H9 (cell line): ENCODE results near the gene STK24. TPM values are rescaled to one million over a fixed set of nuclear protein-coding genes. Genes with fewer than 3 reads are reported as not detected.
A peak's percentile ranks its signal among the peaks of the same experiment; 100 is the strongest.

Experiments used
- DNase-seq: peaks from one replicate; pipeline ENCODE4 v3.0.0-alpha.2; 2017
- H2AFZ ChIP-seq: one replicate; pipeline ENCODE4 v1.6.1; 2013; ENCODE audit warnings: mild to moderate bottlenecking, low read length, control low read depth, moderate library complexity
- H2AK5ac ChIP-seq: 2 replicates; pipeline ENCODE4 v1.6.1; 2013; ENCODE audit warnings: low read length, control low read depth, mixed read lengths; ENCODE audit not compliant: insufficient read length
- H2BK120ac ChIP-seq: one replicate; pipeline ENCODE4 v1.6.1; 2013; ENCODE audit warnings: low read depth, mild to moderate bottlenecking, low read length, control low read depth, inconsistent platforms; ENCODE audit not compliant: poor library complexity, severe bottlenecking
- H2BK12ac ChIP-seq: 2 replicates; pipeline ENCODE4 v1.6.1; 2013; ENCODE audit warnings: low read length, control low read depth, mixed read lengths, low read depth; ENCODE audit not compliant: insufficient read length
- H2BK15ac ChIP-seq: 2 replicates; pipeline ENCODE4 v1.6.1; 2013; ENCODE audit warnings: low read depth, low read length, control low read depth
- H2BK20ac ChIP-seq: one replicate; pipeline ENCODE4 v1.6.1; 2013; ENCODE audit warnings: low read depth, mild to moderate bottlenecking, low read length, control low read depth, inconsistent platforms; ENCODE audit not compliant: poor library complexity, severe bottlenecking
- H2BK5ac ChIP-seq: 2 replicates; pipeline ENCODE4 v1.6.1; 2013; ENCODE audit warnings: low read length, control low read depth, mixed read lengths; ENCODE audit not compliant: insufficient read length
- H3K14ac ChIP-seq: 2 replicates; pipeline ENCODE4 v1.6.1; 2013; ENCODE audit warnings: low read length, control low read depth; ENCODE audit not compliant: insufficient read depth
- H3K18ac ChIP-seq: 2 replicates; pipeline ENCODE4 v1.6.1; 2013; ENCODE audit warnings: low read depth, mild to moderate bottlenecking, mixed read lengths, low read length, control low read depth; ENCODE audit not compliant: insufficient read length
- H3K23ac ChIP-seq: 2 replicates; pipeline ENCODE4 v1.6.1; 2013; ENCODE audit warnings: low read length, control low read depth, mixed read lengths, low read depth; ENCODE audit not compliant: insufficient read length
- H3K23me2 ChIP-seq: 2 replicates; pipeline ENCODE4 v1.6.1; 2013; ENCODE audit warnings: low read depth, mild to moderate bottlenecking, mixed read lengths, low read length, control low read depth; ENCODE audit not compliant: insufficient read length, poor library complexity, severe bottlenecking
- H3K27ac ChIP-seq: 2 replicates; pipeline ENCODE4 v1.5.1; 2013; ENCODE audit warnings: low read length, control low read depth, mixed read lengths, low read depth; ENCODE audit not compliant: insufficient read length
- H3K27me3 ChIP-seq: 2 replicates; pipeline ENCODE4 v1.6.1; 2013; ENCODE audit warnings: low read length, control low read depth, inconsistent platforms; ENCODE audit not compliant: insufficient read depth
- H3K4ac ChIP-seq: 2 replicates; pipeline ENCODE4 v1.6.1; 2013; ENCODE audit warnings: low read depth, mild to moderate bottlenecking, control low read depth, inconsistent platforms, low read length, moderate library complexity
- H3K4me1 ChIP-seq: 2 replicates; pipeline ENCODE4 v1.6.1; 2013; ENCODE audit warnings: low read length, control low read depth, inconsistent platforms; ENCODE audit not compliant: insufficient read depth
- H3K4me2 ChIP-seq: 2 replicates; pipeline ENCODE4 v1.6.1; 2013; ENCODE audit warnings: low read length, control low read depth, mixed read lengths; ENCODE audit not compliant: insufficient read length, insufficient read depth
- H3K56ac ChIP-seq: 2 replicates; pipeline ENCODE4 v1.6.1; 2013; ENCODE audit warnings: low read depth, mild to moderate bottlenecking, mixed read lengths, low read length, control low read depth; ENCODE audit not compliant: insufficient read length
- H3K79me1 ChIP-seq: 2 replicates; pipeline ENCODE4 v1.6.1; 2013; ENCODE audit warnings: low read depth, mild to moderate bottlenecking, moderate library complexity, low read length, control low read depth, inconsistent platforms; ENCODE audit not compliant: insufficient read depth, poor library complexity, severe bottlenecking
- H3K79me2 ChIP-seq: 2 replicates; pipeline ENCODE4 v1.6.1; 2013; ENCODE audit warnings: low read length, control low read depth, inconsistent platforms; ENCODE audit not compliant: insufficient read depth
- H3K9ac ChIP-seq: 2 replicates; pipeline ENCODE4 v1.6.1; 2013; ENCODE audit warnings: low read length, control low read depth, mixed read lengths; ENCODE audit not compliant: insufficient read length; ENCODE audit errors: extremely low read depth
- H3K9me3 ChIP-seq: one replicate; pipeline ENCODE4 v1.6.1; 2013; ENCODE audit warnings: low read depth, low read length, inconsistent platforms; ENCODE audit not compliant: control insufficient read depth
- H3T11ph ChIP-seq: one replicate; pipeline ENCODE4 v1.6.1; 2013; ENCODE audit warnings: mild to moderate bottlenecking, low read length, control low read depth, inconsistent platforms
- H4K20me1 ChIP-seq: one replicate; pipeline ENCODE4 v1.6.1; 2013; ENCODE audit not compliant: control insufficient read depth, insufficient read length, insufficient read depth
- H4K5ac ChIP-seq: 2 replicates; pipeline ENCODE4 v1.6.1; 2013; ENCODE audit warnings: low read depth, mild to moderate bottlenecking, mixed read lengths, low read length, control low read depth; ENCODE audit not compliant: insufficient read length
- H4K8ac ChIP-seq: replicated peaks from 2 replicates; pipeline ENCODE4 v1.6.1; 2013; ENCODE audit warnings: low read length, control low read depth, mixed read lengths, low read depth; ENCODE audit not compliant: insufficient read length
- H4K91ac ChIP-seq: 2 replicates; pipeline ENCODE4 v1.6.1; 2013; ENCODE audit warnings: low read depth, mild to moderate bottlenecking, moderate library complexity, mixed read lengths, low read length, control low read depth; ENCODE audit not compliant: insufficient read length
- H3K27ac Mint-ChIP-seq, 3 experiments: 2 replicates in 2 of 3; 3 replicates in 1 of 3; pipeline ENCODE4 v1.8.0; 2020 to 2021; ENCODE audit warnings: mixed read lengths in 3 of 3, mild to moderate bottlenecking in 1 of 3, moderate library complexity in 1 of 3
- H3K27me3 Mint-ChIP-seq: 2 replicates; pipeline ENCODE4 v1.8.0; 2021; ENCODE audit warnings: low read depth, mild to moderate bottlenecking, moderate library complexity, mixed read lengths
- H3K36me3 Mint-ChIP-seq, 3 experiments: 2 replicates in 2 of 3; 3 replicates in 1 of 3; pipeline ENCODE4 v1.8.0; 2020 to 2021; ENCODE audit warnings: low read depth in 3 of 3, mixed read lengths in 3 of 3; ENCODE audit not compliant: insufficient read depth in 1 of 3
- H3K4me1 Mint-ChIP-seq, 2 experiments: 2 replicates each; pipeline ENCODE4 v1.8.0; 2020; ENCODE audit warnings: mixed read lengths in 2 of 2
- H3K4me3 Mint-ChIP-seq, 2 experiments: 2 replicates in 1 of 2; 3 replicates in 1 of 2; pipeline ENCODE4 v1.8.0; 2020 to 2021; ENCODE audit warnings: mild to moderate bottlenecking in 2 of 2, mixed read lengths in 2 of 2, moderate library complexity in 1 of 2
- H3K9me3 Mint-ChIP-seq, 2 experiments: 2 replicates in 1 of 2; 3 replicates in 1 of 2; pipeline ENCODE4 v1.8.0; 2020; ENCODE audit warnings: mild to moderate bottlenecking in 2 of 2, mixed read lengths in 2 of 2, moderate library complexity in 1 of 2
- CTCF ChIP-seq: fragments of 200-600 bp; sonication (generic); conservative IDR thresholded peaks from 3 replicates; pipeline ENCODE4 v1.8.0; 2021; ENCODE audit warnings: antibody characterized with exemption, mild to moderate bottlenecking
- WGBS: extraction: QIAGEN DNeasy Blood & Tissue Kit; methylation state at CpG from one replicate; pipeline ENCODE4 v1.1.7; 2013; ENCODE audit warnings: missing lambda C conversion rate, low lambda C conversion rate, mixed read lengths; ENCODE audit not compliant: insufficient read length; ENCODE audit errors: extremely low coverage; 5-methylcytosine and 5-hydroxymethylcytosine counted together
- total RNA-seq: library from RNA; stranded (reverse); gene quantifications from 2 replicates; pipeline ENCODE4 v1.2.1, GENCODE V29; 2021

STK24 gene
- total RNA-seq, 1 experiment from 2014 or later: 134 TPM

- Histone ChIP-seq H2AFZ (no peak overlapping the region), H4K20me1 (peaks cover 2% of the 10 kb centered on the region), H3K56ac (no peak overlapping the region), H3T11ph (no peak overlapping the region), H3K9ac (no peak overlapping the region), H4K5ac (no peak overlapping the region), H3K23me2 (no peaks in the 10 kb centered on the region), H4K91ac (no peak overlapping the region), H2AK5ac (no peak overlapping the region), H3K18ac (no peak overlapping the region), H4K8ac (no peak overlapping the region), H3K79me2 (no peaks in the 10 kb centered on the region), H2BK12ac (no peak overlapping the region), H3K9me3 (no peaks in the 10 kb centered on the region), H3K23ac (no peak overlapping the region), H3K4me2 (no peak overlapping the region), H2BK15ac (no peak overlapping the region), H3K27me3 (no peaks in the 10 kb centered on the region), H2BK120ac (no peak overlapping the region), H2BK20ac (no peak overlapping the region), H3K4me1 (no peaks in the 10 kb centered on the region; the same call in 1 of the 2 replicates), H3K79me1 (no peaks in the 10 kb centered on the region), H3K27ac (no peak overlapping the region), H3K4ac (no peak overlapping the region), H2BK5ac (no peak overlapping the region), H3K14ac (no peak overlapping the region)
- no peaks in the 10 kb centered on the region for H3K9me3 Mint-ChIP-seq
- DNase-seq: no peak
- peaks cover 9 to 12% of the 10 kb centered on the region in 2 experiments for H3K4me1 Mint-ChIP-seq
- no CpG with 5 or more reads among the region's 21 CpGs for WGBS
- H3K27me3 Mint-ChIP-seq: peaks cover 2% of the 10 kb centered on the region; the same call in 1 of the 2 replicates
- TF ChIP-seq CTCF: no peak
- no peak overlapping the region for H3K4me3 Mint-ChIP-seq
- peaks cover 2 to 44% (median 42%) of the 10 kb centered on the region in 3 experiments; a peak in 5 of 7 replicates for H3K36me3 Mint-ChIP-seq
- peak overlapping the region in 1 of 3 experiments; percentile 27; a peak in 1 of 7 replicates for H3K27ac Mint-ChIP-seq
These were observed 135.7 kb downstream of the STK24 start for GRCh38 chr13:98441056-98441676.
